ENCODE data around the gene RRP1. TPM values are rescaled to one million over a fixed set of nuclear protein-coding genes. Genes with fewer than 3 reads are reported as not detected.

Gene RRP1
- total RNA-seq, 1 donor from 2014 or later, result 43.6 TPM

DNA sequence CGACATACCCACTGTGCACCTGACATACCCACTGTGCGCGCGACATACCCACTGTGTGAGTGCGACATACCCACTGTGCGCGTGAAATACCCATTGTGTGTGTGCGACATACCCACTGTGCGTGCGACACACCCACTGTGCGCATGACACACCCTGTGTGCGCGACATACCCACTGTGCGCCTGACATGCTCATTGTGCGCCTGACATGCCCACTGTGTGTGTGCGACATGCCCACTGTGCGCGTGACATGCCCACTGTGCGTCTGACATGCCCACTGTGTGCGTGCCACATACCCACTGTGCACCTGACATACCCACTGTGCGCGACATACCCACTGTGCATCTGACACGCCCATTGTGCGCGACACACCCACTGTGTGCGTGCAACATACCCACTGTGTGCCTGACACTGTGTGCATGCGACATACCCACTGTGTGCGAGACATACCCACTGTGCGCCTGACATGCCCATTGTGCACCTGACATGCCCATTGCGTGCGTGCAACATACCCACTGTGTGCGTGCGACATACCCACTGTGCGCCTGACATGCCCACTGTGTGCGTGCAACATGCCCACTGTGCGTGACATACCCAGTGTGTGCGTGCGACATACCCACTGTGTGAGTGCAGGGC is 2.5 kb upstream of the RRP1 start:
- Mint-ChIP-seq H3K36me3 (peaks cover 2% of the 10 kb centered on the region), H3K27ac (no peak overlapping the region), H3K4me1 (ENCODE audit: unreplicated experiment) (peaks cover 10% of the 10 kb centered on the region), H3K4me3 (no peak overlapping the region), H3K27me3 (no peaks in the 10 kb centered on the region), H3K9me3 (no peaks in the 10 kb centered on the region)
- TF ChIP-seq CTCF (conservative IDR thresholded peaks at IDR 0.05), result no peak
- no peak for DNase-seq (ENCODE audit: extremely low spot score, unreplicated experiment)

GRCh38 chr21:43790010-43790524 is 690 bp downstream of the RRP1 start:
- H3K27me3 Mint-ChIP-seq, result no peaks in the 10 kb centered on the region
- peaks cover 13% of the 10 kb centered on the region for H3K4me1 Mint-ChIP-seq (ENCODE audit: unreplicated experiment)
- peak overlapping the region; percentile 96 for H3K4me3 Mint-ChIP-seq
- no peak for TF ChIP-seq CTCF (conservative IDR thresholded peaks at IDR 0.05)
- H3K27ac Mint-ChIP-seq, result peak overlapping the region; percentile 88
- H3K36me3 Mint-ChIP-seq, result peaks cover 9% of the 10 kb centered on the region
- H3K9me3 Mint-ChIP-seq, result no peaks in the 10 kb centered on the region
- no peak for DNase-seq (ENCODE audit: extremely low spot score, unreplicated experiment)

GRCh38 chr21:43792406-43792805 is 3.0 kb downstream of the RRP1 start:
- peak overlapping the region; percentile 67 for H3K4me3 Mint-ChIP-seq
- H3K4me1 Mint-ChIP-seq (ENCODE audit: unreplicated experiment), result peaks cover 13% of the 10 kb centered on the region
- peaks cover 12% of the 10 kb centered on the region for H3K36me3 Mint-ChIP-seq
- no peaks in the 10 kb centered on the region for H3K27me3 Mint-ChIP-seq
- H3K9me3 Mint-ChIP-seq, result no peaks in the 10 kb centered on the region
- DNase-seq (ENCODE audit: extremely low spot score, unreplicated experiment), result no peak
- no peak for TF ChIP-seq CTCF (conservative IDR thresholded peaks at IDR 0.05)
- no peak overlapping the region for H3K27ac Mint-ChIP-seq

GRCh38 chr21:43793243-43793642 is 3.9 kb downstream of the RRP1 start:
- DNase-seq (ENCODE audit: extremely low spot score, unreplicated experiment), result no peak
- peaks cover 13% of the 10 kb centered on the region for H3K4me1 Mint-ChIP-seq (ENCODE audit: unreplicated experiment)
- TF ChIP-seq CTCF (conservative IDR thresholded peaks at IDR 0.05), result no peak
- H3K4me3 Mint-ChIP-seq, result no peak overlapping the region
- peaks cover 12% of the 10 kb centered on the region for H3K36me3 Mint-ChIP-seq
- H3K27me3 Mint-ChIP-seq, result no peaks in the 10 kb centered on the region
- no peaks in the 10 kb centered on the region for H3K9me3 Mint-ChIP-seq
- no peak overlapping the region for H3K27ac Mint-ChIP-seq

DNA sequence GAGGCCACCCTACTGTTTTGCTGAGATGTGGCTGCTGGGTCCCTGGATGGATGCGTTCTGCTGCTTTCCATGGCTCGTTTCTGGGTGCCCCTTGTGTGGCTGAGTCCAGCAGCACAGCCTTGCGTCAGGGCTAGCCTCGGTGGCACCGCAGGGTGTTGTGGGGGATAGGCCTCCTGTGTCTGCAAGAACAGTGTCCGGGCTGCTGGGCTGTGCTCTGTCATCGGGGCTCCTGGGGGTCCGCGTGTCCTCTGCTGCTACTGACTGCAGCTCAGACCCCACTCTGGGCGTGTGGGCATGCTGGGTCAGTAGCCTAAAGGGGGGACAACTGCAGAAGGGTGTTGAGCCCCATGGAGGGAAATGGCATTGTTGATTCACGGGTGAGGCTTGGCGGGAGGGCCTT is 4.9 kb downstream of the RRP1 start:
- peaks cover 12% of the 10 kb centered on the region for H3K36me3 Mint-ChIP-seq
- H3K27me3 Mint-ChIP-seq, result no peaks in the 10 kb centered on the region
- peaks cover 13% of the 10 kb centered on the region for H3K4me1 Mint-ChIP-seq (ENCODE audit: unreplicated experiment)
- no peak overlapping the region for H3K4me3 Mint-ChIP-seq
- no peak overlapping the region for H3K27ac Mint-ChIP-seq
- H3K9me3 Mint-ChIP-seq, result no peaks in the 10 kb centered on the region
- no peak for TF ChIP-seq CTCF (conservative IDR thresholded peaks at IDR 0.05)
- no peak for DNase-seq (ENCODE audit: extremely low spot score, unreplicated experiment)

All from type B pancreatic cell (in vitro differentiated cells).